HG03558 (cell line): ENCODE measurements around the gene OSBPL3.

Experiments used
- ATAC-seq: cut with Tn5 transposase; IDR thresholded peaks from one replicate; pipeline ENCODE4 v1.9.1; 2021; ENCODE audit warnings: moderate number of reproducible peaks; ENCODE audit not compliant: unreplicated experiment; ENCODE audit errors: extremely low read depth

The OSBPL3 gene

DNA sequence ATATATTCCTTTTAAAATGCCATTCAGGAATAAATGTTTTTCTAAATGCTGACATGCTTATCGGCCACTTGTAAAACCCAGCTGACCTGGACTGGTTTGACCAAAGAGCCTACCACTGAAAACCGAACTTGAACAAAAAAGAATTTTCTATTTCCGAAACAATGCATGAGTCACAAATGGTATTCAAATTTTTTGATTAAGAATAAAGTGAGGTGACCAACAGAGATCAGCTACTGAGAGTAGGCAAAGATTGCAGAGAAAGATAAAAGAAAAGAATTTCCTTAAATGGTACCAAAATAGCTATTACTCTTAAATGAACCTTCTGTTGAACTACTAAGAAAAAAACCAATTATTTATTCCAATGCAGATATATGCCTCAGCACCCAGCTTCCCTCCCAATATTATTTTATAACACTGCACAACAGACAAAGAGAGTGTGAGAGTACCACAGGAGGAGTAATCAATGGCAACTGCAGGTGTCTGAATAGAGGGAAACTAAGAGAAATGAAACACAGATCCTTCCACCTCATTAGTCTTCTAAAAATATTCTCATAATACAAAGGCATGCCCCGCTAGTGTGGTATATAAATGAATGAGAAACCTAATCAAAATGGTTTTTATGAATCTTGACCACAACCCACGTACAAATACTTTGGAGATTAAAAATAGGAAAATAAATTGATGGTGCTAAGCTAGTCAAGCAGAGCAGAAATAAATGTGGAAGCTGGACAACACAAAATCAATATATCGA, 20.1 kb downstream of the OSBPL3 start:
- no peak for ATAC-seq

DNA sequence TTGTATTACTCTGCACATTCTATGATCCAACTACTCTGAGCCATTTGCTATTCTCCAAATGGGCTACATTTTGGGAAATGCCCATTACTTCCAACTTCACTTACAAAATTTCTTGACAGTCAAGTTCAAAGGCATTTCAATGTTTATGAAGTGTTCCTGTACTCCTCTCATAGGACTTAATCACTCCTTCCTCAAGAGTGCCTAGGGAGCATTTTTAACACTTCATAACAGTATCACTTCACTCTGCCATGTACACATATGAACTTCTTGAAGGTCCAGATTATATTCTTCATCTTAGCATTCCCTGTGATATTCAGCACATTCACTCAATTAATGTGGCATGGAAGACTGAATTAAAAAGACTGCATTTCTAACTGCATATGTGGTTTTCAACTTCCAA, 21.6 kb downstream of the OSBPL3 start:
- ATAC-seq = no peak

DNA sequence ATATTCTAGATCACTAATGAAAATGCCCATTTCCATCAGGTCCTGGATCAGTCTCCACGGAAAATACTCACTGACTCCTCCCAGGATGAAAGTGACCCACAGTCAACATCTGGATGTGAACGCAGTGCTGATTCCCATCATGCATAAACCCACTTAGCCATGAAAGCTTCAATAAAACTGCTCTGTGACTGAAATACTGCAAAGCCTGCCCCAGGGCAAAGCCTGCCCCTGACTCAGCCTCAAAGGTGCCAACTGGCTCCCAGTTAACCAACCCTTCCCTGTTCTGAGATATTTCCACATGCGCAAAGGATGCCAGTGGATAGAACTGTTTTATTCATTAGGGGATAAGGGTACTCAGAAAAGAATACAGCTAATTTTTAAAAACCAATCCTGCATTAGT, 24.0 kb downstream of the OSBPL3 start:
- ATAC-seq = no peak

DNA sequence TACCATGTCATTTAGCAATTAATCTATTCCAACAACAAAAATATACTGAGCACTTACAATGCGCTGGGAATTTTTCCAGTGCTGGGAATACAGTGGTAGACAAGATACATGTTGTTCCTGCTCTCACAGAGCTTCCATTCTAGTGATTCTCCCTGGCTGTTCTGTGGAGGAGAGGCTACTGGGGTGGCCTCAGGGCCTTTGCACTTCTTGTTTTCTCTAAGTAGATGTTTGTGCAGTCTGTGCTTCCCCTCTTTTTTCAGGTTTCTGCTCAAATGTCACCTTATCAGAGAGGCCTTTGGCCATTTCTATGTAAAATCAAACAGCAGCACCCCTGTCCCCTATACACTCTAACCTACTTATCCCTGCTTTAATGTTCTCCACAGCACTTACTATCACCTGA, 24.7 kb downstream of the OSBPL3 start:
- no peak for ATAC-seq

DNA sequence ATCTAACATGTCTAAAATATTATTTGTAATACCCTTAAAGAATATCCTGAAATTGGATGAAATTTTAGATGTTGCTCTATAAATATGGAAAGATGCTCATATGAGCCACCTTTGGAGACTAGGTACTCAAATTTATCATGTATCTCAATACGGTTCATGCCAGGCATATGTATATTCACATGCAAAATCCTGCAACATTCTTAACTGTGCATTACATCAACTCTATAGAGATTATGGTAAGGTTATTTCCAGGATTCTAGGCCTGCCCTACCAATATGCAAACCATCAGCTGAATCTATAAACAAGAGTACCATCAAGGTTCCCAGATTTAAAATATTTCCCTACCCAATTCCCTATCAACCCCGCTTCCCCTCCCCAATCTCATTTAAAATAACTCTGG, 27.5 kb downstream of the OSBPL3 start:
- ATAC-seq = no peak

DNA sequence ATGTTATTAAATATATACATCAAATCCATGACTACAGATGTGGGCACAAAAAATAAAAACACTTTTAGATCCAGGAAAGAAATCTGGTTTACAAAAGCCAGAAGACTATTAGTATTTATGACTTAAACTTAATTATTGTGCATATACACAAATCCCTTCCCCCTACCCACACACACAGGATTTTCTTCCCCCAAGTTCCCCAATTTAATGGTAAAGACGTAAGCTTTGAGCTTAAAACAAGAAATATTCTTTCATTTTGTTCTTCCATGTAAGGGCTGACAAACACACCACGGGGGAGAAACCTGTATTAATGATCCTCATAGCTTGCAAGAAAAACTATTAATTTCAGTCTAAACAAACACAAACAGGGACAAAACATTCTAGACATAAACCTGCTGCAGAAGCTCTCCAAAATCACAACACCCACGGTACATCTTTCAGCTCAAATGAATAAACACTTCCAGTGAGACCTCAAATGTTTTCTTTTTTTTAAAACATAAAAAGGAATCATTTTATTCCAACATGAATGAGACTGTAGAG, 28.5 kb downstream of the OSBPL3 start:
- ATAC-seq = no peak

DNA sequence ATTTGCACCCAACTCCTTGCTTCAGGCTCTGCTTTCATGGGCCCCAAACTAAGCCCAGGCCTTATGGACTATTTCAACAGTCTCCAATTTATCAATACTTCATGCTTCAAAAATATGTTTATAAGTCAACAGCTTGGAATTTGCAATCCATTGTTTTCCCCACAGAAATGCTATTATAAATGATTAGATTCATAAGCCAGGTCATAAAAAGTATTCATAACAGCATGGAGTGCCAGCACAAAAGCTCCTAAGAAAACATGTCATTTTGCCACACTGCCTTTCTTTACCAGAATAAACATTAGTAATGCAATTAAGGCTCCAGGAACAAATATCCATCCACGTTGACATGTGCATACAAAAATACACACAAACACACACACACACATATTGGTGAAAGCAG, 30.1 kb downstream of the OSBPL3 start:
- no peak for ATAC-seq

DNA sequence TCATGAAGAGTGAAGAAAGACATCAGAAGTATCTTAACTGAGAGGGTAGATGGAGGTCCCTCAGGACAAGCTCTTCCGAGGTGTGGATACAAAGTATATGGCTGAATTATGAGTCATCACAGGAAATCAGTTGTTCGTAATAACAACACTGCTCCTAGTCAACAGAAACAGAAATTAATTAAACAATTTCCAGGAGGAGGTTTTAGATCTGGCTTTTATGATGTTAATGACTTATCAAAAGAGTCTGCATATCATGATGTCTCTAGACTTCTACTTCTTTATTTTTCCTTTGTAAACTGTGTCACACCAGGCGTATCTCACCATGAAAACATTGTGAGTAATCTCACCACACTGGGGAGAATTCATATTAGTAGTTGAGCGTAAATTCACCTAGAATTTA, 31.2 kb downstream of the OSBPL3 start:
- no peak for ATAC-seq

DNA sequence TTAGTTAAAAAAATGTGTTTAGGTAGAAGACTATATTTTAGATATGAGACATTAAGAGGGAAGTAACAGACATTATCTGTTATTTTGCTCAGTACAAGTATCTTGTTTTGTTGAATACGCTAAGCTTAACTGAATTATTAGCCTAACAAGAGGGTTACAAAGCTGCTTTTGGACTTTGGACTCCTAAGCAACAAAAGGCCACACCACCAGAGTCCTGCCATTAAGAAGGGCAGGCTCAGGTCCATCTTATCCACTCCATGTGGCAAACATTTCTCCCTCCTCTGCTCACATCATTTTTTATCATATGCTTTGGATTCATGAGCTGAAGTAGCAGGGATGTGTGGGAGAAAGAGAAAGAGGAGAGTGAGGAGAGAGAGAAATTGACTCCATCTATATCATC, 33.5 kb downstream of the OSBPL3 start:
- ATAC-seq = no peak

DNA sequence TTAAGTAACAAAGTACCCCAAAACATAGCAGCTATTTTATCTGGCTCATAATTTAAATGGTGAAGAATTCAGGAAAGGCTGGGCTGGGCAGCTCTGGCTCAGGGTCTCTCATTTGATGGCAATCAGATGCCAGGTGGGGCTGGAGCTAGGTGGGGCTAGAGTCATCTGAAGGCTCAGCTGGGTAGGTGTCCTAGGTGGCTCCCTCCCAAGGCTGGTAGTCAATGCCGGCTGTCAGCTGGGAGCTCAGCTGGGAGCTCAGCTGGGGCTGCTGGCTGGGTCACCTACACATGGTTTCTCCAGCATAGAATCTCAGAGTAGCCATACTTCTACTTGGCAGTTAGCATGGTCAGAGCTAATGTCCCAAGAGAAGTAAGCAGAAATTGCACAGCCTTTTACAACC, 34.1 kb downstream of the OSBPL3 start:
- no peak for ATAC-seq

DNA sequence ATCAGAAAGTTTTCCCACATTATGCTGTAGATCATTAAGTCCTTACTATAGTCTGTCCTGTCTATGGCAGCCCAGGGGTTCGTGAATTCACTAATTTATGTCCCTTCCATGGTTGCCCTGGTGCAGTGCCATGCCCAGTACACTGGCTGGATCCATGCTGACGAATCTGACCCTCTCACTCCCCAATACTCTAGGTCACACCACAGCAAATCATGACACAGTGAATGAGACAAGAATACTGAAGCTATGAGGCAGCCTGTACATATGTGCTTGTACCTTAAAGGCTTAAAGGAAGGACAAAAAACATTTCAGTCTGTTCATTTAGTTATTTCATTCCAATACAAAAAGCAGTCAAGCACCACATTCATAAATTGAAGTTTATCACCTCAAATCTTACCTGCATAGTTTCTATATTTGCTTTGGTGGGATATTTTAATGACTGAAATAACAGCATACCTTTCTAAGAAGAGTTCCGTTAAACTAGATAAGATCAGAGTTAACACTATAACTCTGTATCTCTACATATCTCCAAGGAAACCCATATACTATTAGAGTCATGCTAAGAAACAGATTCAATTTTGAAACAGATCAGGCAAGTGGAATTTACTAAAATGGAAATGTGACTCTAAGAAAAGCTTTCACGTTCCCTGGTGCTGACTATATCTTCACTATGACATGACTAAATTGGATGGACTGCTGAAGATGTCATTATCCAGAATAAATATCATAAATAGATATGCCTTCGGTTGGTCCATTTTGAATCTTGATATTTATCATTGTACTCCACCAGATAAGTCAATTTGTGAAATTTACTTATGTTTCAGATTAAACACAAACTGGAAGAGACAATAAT, 36.7 kb downstream of the OSBPL3 start:
- no peak for ATAC-seq

DNA sequence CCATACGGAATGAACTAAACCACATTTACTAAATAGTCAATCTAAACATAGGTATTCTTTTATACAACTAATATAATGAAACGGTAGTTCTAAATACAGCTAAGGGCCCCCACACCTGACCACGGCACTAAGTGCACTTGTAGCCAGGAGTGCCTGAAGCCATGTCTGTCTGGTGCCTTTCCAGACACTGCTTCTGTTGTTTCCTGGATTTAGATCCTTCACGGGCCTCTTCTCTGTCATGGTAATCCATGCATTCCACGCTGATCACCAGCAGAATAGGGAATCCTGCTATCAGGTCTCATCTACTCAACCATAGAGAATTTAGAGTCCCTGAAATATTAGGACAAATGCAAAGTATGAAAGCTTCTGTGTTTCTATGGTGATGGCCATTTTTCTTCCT, 37.8 kb downstream of the OSBPL3 start:
- no peak for ATAC-seq

DNA sequence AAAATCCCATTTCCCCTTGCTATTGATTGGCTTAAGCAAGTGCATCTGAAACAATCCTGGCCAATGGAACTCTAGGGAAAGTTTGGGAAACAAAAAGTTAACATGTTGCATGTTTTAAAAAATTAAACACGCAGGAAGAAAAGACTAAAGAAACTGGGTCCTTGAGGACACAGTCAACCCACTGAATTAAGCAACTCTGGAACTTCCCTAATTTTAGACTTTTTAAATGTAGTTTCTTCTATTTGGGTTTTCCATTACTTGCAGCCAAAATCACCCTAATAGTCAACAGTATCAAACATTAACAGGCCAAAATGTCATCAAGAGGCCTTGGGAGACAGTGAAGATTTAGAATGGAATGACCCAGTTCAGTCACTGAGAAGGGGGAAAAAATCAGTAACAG, 40.6 kb downstream of the OSBPL3 start:
- no peak for ATAC-seq

DNA sequence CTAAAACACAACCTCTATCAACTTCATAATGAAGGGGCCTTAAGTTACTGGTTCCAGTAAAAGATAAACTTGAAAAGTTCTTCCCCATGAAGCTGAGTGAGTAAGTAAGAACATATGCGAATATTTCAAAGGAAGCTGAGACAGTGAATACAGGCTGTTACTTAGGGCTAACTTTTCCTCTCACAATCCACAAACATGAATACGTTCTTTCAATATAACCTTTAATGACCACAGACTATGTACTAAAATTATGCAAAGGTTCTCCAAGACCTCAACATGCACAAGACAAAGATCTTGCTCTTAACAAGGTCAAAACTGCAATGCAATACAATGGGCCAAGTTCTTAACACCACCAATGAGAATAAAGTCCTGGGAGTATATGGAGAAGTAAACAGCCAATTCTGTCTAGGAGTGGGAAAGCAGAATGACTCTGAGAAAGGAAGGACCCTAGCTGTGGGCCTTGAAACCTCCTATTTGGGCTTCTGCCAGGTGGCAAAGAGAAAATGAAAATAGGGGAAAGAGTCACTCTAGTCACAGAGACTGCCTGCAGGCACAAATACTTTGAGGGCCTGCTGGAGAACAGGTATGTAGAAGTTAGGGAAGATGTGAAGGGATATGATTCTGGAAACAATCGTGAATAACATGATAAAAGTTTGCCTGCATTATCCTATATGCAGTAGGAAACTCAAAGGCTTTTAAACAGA, 43.7 kb downstream of the OSBPL3 start:
- no peak for ATAC-seq

DNA sequence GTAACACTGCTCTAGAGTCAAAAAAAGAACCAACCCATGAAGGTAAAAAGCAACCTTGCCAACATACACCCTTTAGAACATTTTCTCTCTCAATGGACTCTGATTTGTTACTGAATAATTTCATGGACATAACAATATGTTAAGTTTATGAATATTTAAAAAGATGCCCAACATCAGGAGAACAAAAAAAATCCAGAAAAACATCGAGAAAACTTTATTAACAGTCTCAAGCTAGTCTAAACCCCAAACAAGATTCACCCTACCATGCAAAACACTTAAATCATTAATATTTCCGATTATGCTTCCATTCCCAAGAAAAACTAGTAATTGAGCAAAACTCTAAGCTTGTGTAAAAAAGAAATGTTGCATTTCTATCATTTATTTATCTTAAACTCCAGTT, 46.7 kb downstream of the OSBPL3 start:
- no peak for ATAC-seq

DNA sequence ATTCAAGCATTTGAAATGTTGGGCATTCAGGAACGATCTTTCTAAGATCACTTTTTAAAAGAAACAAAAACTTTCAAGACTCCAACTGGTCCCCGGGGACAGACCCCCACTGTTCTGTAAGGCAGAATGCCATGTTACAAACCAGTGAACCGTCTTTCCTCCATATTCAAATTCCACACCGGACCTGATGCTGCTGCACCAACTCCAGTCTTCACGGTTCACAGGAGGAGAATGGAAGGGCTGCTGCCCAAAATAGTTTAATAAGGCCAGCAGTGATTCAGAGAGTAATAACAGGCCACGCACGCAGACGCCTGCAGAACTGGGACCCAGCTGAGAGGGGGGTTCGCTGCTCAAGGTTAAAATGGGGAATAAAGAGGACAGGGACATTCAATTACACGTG, 47.2 kb downstream of the OSBPL3 start:
- ATAC-seq = no peak

DNA sequence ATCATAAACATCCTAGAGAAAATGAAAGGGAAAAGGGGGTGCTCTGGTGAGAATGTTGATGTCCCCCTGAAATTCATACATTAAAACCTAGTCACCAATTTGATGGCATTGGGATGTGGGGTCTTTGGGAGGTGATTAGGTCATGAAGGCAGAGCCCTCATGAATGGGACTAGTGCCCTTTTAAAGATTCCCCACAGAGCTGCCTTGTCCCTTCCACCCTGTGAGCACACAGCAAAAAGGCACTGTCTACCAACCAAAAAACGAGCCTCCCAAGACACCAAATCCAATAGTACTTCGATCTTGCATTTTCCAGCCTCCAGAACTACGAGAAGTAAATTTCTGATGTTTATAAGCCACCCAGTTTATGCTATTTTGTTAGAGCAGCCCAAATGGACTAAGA, 47.6 kb downstream of the OSBPL3 start:
- no peak for ATAC-seq

DNA sequence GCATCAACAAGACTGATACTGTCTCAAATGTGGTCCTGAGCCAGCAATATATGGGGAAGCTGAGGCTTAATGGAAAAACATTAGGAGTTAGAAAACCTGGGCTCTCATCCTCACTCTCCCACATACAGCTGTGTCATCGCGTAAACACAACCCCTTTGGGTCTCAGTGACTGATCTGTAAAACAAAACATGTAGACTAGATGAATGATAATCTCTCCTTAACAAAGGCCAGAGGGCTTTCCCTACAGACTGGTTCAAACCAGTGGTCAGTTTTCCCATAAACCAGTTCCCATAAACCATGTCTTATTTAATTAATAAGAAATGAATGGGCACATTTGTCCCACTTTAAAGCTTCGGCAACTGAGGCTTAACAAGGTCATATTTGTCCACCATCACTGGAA, 48.1 kb downstream of the OSBPL3 start:
- no peak for ATAC-seq

DNA sequence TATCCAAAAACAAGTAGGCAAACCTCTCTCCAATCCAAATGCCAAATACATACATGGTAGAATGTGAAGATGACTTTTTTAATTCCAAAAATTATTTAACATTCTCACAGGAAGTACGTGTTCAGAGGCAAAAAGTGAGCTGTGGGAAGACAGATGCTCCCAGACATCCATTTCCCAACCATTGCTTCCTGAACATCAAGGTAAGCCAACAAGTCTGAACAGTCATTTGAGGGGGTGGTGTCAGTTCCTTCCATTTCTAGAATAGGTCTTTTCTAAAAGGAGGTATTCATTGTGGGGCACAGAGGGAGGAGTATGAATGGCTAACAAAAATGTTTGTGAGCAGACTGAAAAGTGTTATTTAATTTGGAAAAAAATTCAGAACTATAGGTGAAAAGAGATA, 49.1 kb downstream of the OSBPL3 start:
- no peak for ATAC-seq

DNA sequence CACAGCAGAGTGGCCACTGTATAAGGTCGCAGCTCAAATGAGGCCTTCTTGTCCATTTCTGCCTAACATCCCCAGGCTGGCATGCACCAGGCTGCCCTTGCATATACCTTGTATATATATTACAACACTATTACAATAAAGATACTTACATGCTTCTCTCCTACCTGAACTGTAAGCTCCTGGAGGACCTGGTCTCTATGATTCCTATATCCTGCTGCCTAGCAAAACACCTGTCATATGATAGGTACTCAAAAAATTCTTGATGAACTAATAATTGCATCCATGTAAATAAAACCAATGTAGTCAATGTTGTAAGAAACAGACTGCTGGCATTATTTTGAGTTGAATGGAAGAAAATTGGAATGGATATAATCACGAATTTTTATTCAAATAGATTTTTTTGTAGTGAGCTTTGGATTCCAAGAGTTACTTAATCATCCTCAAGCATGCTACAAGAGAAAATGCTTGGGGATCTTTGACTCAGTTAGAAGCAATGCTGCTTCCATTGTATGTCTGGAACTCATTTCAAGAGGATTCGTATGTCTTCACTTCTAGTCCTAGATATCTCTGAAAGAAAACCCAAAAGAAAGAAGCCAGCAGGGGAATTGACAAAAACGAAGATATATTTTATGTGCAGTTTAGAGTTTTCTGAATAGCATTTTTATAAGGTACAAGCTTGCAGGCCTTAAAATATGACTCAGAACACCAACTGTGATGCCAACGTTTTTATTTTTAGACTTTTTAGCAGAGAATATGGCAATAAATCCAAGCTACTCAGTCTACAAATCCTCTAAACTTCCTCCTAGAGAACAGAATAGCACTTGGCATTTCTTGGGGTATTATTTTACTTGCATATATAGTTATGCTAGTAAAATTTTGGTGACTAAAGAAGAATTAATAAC, 53.1 kb downstream of the OSBPL3 start:
- ATAC-seq = no peak
